ENCODE measurements around the gene MAP4K4.
A peak's percentile ranks its signal among the peaks of the same experiment; 100 is the strongest.

Gene MAP4K4

GRCh38 chr2:101697124-101698013, at the start of gene MAP4K4:
Gene MAP4K4, plus strand, starts transcription at chr2:101697707. Its CDS starts 374 bp downstream, at chr2:101698081.
- DNase-seq, result peak; percentile 85

GRCh38 chr2:101653469-101653868, 44.0 kb upstream of the MAP4K4 start:
- no peak for DNase-seq

GRCh38 chr2:101655702-101656422, 41.6 kb upstream of the MAP4K4 start:
- DNase-seq, result no peak

GRCh38 chr2:101657787-101658186, 39.7 kb upstream of the MAP4K4 start:
- no peak for DNase-seq

GRCh38 chr2:101658387-101658786, 39.1 kb upstream of the MAP4K4 start:
- no peak for DNase-seq

- no peak for DNase-seq
Measured at GRCh38 chr2:101665312-101665711, 32.2 kb upstream of the MAP4K4 start.

GRCh38 chr2:101667823-101668222, 29.7 kb upstream of the MAP4K4 start:
- DNase-seq, result no peak

- no peak for DNase-seq
Measured at GRCh38 chr2:101672047-101672446, 25.5 kb upstream of the MAP4K4 start.

- no peak for DNase-seq
Measured at GRCh38 chr2:101673920-101674319, 23.6 kb upstream of the MAP4K4 start.

- DNase-seq, result no peak
Measured at GRCh38 chr2:101675512-101675911, 22.0 kb upstream of the MAP4K4 start.

- no peak for DNase-seq
Measured at GRCh38 chr2:101676674-101677073, 20.8 kb upstream of the MAP4K4 start.

- no peak for DNase-seq
Measured at GRCh38 chr2:101677658-101678057, 19.8 kb upstream of the MAP4K4 start.

GRCh38 chr2:101678379-101678778, 19.1 kb upstream of the MAP4K4 start:
- DNase-seq, result no peak

GRCh38 chr2:101679037-101679726, 18.3 kb upstream of the MAP4K4 start:
- no peak for DNase-seq

GRCh38 chr2:101679801-101680487, 17.6 kb upstream of the MAP4K4 start:
- DNase-seq, result no peak

- DNase-seq, result no peak
Measured at GRCh38 chr2:101682311-101682710, 15.2 kb upstream of the MAP4K4 start.

- DNase-seq, result no peak
Measured at GRCh38 chr2:101684313-101684712, 13.2 kb upstream of the MAP4K4 start.

GRCh38 chr2:101688261-101688660, 9.2 kb upstream of the MAP4K4 start:
- DNase-seq, result no peak

GRCh38 chr2:101689114-101689825, 8.2 kb upstream of the MAP4K4 start:
- DNase-seq, result no peak

GRCh38 chr2:101690547-101691152, 6.9 kb upstream of the MAP4K4 start:
- DNase-seq, result no peak

GRCh38 chr2:101692041-101692440, 5.5 kb upstream of the MAP4K4 start:
- DNase-seq, result no peak

GRCh38 chr2:101692766-101693165, 4.7 kb upstream of the MAP4K4 start:
- DNase-seq, result no peak
